ENCODE data around the gene SLC23A2. TPM values are rescaled to one million over a fixed set of nuclear protein-coding genes. Genes with fewer than 3 reads are reported as not detected.

The SLC23A2 gene
- total RNA-seq, 1 donor from 2014 or later: 79.8 TPM

- no peak overlapping the region for H3K4me3 Mint-ChIP-seq
- DNase-seq: no peak
- no peak overlapping the region for H3K27ac Mint-ChIP-seq
- ATAC-seq (ENCODE audit: low read depth): no peak
- no peak for TF ChIP-seq CTCF (IDR thresholded peaks at IDR 0.05)
- ChIA-PET CTCF (no interaction called here), POLR2A (no interaction called here)
- intact Hi-C loops (cut with micrococcal nuclease): no loop called here
- H3K27me3 Mint-ChIP-seq: no peaks in the 10 kb centered on the region
- H3K36me3 Mint-ChIP-seq (ENCODE audit: low read depth): peaks cover 90% of the 10 kb centered on the region
- H3K4me1 Mint-ChIP-seq: peaks cover 4% of the 10 kb centered on the region
- H3K9me3 Mint-ChIP-seq: no peaks in the 10 kb centered on the region
These were observed 98.5 kb downstream of the SLC23A2 start for GRCh38 chr20:4902788-4903187.

GRCh38 chr20:4901031-4901818 lies 100.1 kb downstream of the SLC23A2 start:
- H3K4me3 Mint-ChIP-seq: no peak overlapping the region
- H3K4me1 Mint-ChIP-seq: peaks cover 15% of the 10 kb centered on the region
- H3K36me3 Mint-ChIP-seq (ENCODE audit: low read depth): peaks cover 90% of the 10 kb centered on the region
- ChIA-PET POLR2A (interaction anchor here (0.6 kb wide), 1 partner anchor 201 kb away, joined by 3 read pairs; no protein-coding TSS in a partner anchor), CTCF (interaction anchor here (1.1 kb wide), 1 partner anchor 55 kb away, joined by 3 read pairs; no protein-coding TSS in a partner anchor)
- no peak for TF ChIP-seq CTCF (IDR thresholded peaks at IDR 0.05)
- H3K27me3 Mint-ChIP-seq: no peaks in the 10 kb centered on the region
- intact Hi-C loops (cut with micrococcal nuclease): no loop called here
- ATAC-seq (ENCODE audit: low read depth) (no peak), DNase-seq (no peak)
- H3K9me3 Mint-ChIP-seq: no peaks in the 10 kb centered on the region
- peak overlapping the region; percentile 30 for H3K27ac Mint-ChIP-seq

GRCh38 chr20:4898282-4899244 lies 102.7 kb downstream of the SLC23A2 start:
- peaks cover 86% of the 10 kb centered on the region for H3K36me3 Mint-ChIP-seq (ENCODE audit: low read depth)
- POLR2A ChIA-PET: interaction anchor here (1.1 kb wide), 1 partner anchor 9 kb away, joined by 4 read pairs; no protein-coding TSS in a partner anchor

DNA sequence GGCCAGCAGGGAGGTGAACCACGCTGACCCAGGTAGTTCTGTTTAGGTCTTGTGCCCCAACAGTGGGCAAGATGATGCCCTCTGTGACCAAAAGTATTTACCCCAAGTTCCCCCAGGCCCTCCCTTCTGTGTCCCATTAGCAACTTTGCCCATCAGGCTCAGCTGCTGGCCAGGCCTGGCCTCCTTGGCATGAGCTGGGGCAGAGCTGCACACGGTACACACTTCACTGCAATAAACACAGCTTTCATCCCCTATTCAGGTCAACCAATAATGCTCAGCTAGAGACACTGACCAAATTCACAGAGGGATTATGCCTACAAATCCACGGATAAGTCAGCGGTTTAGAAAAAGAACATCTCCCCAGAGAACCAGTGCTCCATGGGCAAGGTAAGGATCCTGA lies 103.7 kb downstream of the SLC23A2 start:
- no peak for TF ChIP-seq CTCF (IDR thresholded peaks at IDR 0.05)
- ChIA-PET CTCF (no interaction called here), POLR2A (no interaction called here)
- no peak overlapping the region for H3K4me3 Mint-ChIP-seq
- H3K27me3 Mint-ChIP-seq: no peaks in the 10 kb centered on the region
- H3K36me3 Mint-ChIP-seq (ENCODE audit: low read depth): peaks cover 86% of the 10 kb centered on the region
- ATAC-seq (ENCODE audit: low read depth) (no peak), DNase-seq (no peak)
- H3K27ac Mint-ChIP-seq: no peak overlapping the region
- H3K4me1 Mint-ChIP-seq: peaks cover 31% of the 10 kb centered on the region
- intact Hi-C loops (cut with micrococcal nuclease): loop anchor here (5.0 kb wide), 2 partner anchors 40 to 55 kb away; no protein-coding TSS in a partner anchor
- H3K9me3 Mint-ChIP-seq: no peaks in the 10 kb centered on the region

More at GRCh38 chr20:4898282-4899244, 102.7 kb downstream of the SLC23A2 start:
- Mint-ChIP-seq H3K9me3 (no peaks in the 10 kb centered on the region), H3K4me1 (peaks cover 31% of the 10 kb centered on the region), H3K4me3 (no peak overlapping the region), H3K27me3 (no peaks in the 10 kb centered on the region), H3K27ac (no peak overlapping the region)
- CTCF ChIA-PET: interaction anchor here (1.3 kb wide), 1 partner anchor 10 kb away, joined by 3 read pairs; no protein-coding TSS in a partner anchor
- no peak for ATAC-seq (ENCODE audit: low read depth)
- DNase-seq: no peak
- intact Hi-C loops (cut with micrococcal nuclease): loop anchor here (5.0 kb wide), 2 partner anchors 39 to 54 kb away; no protein-coding TSS in a partner anchor
- no peak for TF ChIP-seq CTCF (IDR thresholded peaks at IDR 0.05)
